Endometrial microvascular endothelial cells (primary cell): Measurements from ENCODE around the gene ST6GALNAC3. TPM values are rescaled to one million over a fixed set of nuclear protein-coding genes. Genes with fewer than 3 reads are reported as not detected.

ENCODE experiments used
- in situ Hi-C: cut with HindIII; loops from 2 replicates; pipeline ENCODE4 v1.10.0; 2017; ENCODE audit warnings: low sequenced_read_pairs, low pct_unique_long_range_greater_than_20kb; ENCODE audit errors: inconsistent ontology term
- total RNA-seq: library from RNA; depleted of rRNA; stranded (reverse); fragments of >200 nt; gene quantifications from one replicate; pipeline ENCODE4 v1.2.3, GENCODE V29; 2015; ENCODE audit errors: inconsistent ontology term

Gene ST6GALNAC3
- total RNA-seq, 1 donor from 2014 or later, result 29.7 TPM

DNA sequence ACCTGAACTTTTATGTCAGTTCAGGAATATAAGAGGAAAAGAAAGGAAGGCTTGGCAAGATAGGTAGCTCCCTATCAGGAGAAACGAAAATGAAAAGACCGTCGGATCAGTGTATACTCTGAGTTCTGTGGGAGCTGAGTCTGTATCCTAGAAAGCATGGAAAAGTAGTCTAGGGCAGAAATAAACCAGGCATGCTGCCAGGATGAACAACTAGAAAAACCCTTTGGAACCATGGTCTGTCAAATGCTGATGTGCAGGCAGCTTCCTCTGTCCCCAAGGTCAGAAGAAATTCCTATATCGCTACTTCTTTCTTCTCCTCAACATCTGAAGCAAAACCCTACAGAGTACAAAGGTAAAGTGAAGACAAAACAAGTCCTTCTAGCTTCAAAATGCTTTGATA is 268.8 kb downstream of the ST6GALNAC3 start:
- in situ Hi-C loops, result no loop called here

DNA sequence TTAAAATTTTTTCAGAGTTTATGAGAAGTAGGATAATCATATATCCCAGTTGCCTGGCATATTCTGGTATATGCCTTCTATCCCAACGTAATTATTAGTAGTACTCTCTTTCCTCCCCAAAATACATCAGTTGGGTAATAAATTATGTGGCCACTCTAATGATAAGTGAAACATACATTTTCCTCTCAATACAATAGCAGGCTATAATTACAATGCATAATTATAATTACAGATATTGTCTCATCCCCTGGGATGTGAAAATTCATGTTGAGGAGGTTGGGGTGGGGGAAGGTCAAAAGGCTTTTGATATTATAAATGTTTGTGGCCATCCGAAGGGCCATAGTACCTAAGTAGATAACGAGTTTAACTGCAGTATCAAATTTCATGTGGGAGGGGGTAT is 277.1 kb downstream of the ST6GALNAC3 start:
- in situ Hi-C loops, result no loop called here

DNA sequence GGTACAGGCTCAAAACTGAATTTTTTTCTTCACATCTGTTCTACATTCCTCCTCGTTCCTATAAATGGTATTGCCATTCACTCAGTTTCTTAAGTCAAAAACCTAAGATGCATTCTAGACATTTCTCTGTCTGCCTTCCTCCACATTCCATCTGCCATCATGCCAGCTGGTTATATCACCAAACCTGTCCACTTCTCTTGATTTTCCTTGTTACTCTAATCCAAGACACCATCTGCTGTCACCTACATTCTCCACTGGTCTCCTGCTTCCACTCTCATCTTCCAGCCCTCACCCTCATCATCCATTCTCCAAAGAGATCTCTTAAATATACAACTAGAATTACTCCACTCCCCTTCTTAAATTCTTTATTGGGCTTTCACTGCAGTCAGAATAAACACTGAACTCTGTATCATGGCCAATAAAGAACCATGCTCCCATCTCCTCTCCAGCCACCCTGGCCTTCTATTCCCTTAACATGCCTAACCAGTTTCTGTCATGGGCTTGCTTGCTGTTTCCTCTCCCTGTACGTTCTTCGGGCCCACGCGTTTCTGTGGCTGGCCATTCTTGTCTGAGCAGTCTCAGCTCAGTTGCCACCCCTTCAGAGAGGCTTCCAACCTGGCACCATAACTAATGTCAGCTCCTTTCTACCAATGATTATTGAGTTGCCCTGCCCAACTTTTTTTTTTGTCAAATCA is 278.3 kb downstream of the ST6GALNAC3 start:
- in situ Hi-C loops, result no loop called here

DNA sequence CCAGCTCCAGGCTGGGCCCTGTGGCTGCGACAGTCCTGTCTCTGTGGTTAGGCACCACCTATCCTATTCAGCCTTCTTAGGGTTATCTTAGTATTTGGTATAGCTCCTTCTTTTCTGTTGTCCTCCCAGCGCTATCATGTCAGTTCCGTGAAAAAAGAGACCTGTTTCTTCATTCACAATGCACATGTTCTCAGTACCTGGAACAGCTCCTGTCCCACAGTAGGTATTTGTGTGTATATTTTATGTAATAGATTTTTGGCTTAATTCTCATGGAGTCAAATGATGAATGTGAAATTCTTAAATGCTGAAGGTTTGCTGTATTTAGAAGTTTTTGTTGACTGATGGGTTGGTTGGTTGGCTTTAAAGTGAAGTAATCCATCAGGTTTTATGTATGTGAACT is 279.7 kb downstream of the ST6GALNAC3 start:
- in situ Hi-C loops, result no loop called here

DNA sequence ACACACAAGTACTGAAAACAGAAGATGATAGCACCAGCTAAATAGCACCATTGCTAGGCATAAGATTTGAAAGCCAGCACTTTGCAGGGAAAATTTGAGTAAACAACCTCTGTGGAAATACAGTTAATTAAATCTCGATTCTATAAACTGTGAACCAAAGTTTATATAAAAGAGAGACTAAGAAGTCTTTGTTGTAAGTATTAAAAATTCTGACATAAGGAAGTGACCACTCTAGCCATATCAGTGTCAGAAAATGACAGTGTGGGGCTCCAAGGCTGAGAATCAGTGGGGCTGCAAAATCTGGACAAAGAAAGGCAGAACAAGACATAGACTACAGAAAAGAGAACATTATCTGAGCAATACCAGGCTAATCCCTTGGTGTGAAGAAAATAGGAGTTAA is 292.2 kb downstream of the ST6GALNAC3 start:
- in situ Hi-C loops, result no loop called here

DNA sequence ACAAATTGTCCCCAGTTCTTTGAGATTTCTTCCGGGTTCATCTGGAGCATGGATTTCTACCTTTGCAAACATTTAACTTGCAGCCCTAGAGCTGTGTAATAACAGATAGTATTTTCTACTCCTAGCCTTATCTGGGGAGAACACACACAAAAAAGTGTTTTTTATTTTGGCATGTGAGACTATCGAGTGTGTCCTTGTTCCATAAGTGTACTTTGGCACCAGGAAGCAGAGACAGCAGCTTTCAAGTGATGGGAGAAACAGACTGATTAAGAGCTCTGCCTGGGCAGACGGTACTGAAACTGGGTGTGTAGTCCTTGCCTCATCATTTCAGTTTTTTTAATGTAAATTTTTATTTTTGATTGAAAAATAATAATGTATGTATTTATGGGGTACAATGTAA is 297.4 kb downstream of the ST6GALNAC3 start:
- in situ Hi-C loops, result no loop called here

DNA sequence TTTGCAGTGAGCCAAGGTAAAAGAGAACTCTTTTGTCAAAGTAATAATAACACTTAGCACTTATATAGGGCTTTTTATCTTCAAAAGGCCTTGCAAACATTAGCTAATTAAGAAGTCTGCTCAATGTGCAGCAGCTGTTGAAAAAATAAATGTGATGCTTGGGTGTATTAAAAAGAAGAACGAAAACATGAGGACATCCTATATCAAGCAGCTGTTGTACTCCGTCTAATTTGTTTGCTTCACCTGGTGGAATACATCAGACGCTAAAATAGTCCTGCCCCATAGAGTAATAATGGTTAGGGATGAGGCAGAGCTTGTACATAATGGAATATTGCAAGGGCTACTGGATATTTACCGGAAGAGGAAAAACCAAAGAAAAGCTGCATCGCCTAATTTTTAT is 299.5 kb downstream of the ST6GALNAC3 start:
- in situ Hi-C loops, result no loop called here

DNA sequence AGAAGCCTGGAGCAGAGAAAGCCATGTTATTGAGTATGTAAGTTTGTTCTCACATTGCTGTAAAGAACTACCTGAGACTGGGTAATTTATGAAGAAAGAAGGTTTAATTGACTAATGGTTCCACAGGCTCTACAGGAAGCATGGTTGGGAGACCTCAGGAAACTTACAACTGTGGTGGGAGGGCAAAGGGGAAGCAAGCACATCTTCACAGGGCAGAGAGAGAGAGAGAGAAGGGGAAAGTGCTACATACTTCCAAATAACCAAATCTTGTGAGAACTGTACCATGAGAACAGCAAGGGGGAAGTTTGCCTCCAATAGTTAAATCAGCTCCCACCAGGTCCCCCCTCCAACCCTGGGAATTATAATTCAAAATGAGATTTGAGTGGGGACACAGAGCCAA is 302.7 kb downstream of the ST6GALNAC3 start:
- in situ Hi-C loops, result no loop called here

DNA sequence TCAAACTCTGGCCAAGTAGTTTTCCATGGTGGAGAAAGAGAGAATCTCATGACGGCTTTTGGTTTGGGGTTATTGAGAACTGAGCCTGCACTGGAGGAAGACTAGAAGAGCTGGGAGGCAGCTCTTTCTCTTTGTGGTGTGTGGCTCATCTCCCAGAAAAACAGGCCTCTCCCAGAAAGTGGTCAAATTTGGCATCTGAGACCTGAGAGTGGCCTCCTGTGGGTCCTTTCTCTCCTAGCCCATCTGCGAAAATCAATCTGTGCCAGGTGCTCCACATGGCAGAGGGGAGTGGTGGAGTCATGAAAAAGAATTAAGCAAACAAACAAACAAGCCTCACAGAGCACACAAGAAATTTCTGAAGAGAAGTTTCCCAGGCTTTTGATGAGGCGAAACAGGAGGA is 305.0 kb downstream of the ST6GALNAC3 start:
- in situ Hi-C loops, result no loop called here

DNA sequence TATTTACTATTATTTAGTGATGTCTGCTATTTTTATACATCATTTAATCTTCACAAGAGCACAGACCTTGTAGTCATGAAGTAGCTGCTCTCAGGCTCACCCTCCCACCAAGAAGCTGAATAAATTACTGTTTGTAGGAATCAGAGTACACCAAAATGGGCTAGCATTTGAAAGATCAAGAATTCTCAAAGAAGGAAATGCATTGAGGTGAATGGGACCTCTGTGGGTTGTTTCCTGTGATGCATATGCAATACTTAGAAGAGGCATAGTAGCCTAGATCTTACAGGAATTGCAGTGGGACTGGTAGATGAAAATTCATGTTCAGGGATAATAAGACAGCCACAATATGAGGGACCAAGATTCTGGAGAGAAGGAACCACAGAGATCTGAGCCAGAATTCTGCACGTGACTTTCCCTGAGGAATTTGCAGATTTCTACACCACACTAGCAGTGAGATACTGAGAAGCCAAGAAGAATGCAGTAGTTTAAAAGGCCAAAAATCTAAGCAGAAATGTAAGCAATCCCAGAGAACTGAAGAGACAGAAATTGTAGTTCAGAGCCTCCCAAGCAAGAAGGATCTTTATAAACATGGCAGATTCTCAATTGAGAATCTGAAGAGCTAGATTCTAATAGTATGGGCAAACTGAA is 307.0 kb downstream of the ST6GALNAC3 start:
- in situ Hi-C loops, result no loop called here

DNA sequence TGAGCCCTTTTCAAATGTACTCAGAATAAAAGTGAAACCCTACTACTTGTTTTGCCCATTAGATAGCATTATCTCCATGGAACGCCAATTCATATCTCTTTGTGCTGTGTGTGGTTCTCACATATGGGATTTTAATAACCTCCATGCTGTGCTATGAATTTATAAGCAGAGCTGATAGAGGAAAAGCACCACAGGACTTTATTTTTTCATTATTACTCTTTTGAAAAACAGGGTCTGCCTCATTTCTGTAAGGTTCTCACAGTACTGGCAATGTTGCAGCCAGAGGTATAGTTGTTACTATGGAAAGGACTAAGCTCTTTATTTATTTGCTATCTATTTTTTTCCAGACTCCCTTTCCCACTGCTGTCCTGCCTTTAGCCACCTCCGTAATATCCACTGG is 313.7 kb downstream of the ST6GALNAC3 start:
- in situ Hi-C loops, result no loop called here

DNA sequence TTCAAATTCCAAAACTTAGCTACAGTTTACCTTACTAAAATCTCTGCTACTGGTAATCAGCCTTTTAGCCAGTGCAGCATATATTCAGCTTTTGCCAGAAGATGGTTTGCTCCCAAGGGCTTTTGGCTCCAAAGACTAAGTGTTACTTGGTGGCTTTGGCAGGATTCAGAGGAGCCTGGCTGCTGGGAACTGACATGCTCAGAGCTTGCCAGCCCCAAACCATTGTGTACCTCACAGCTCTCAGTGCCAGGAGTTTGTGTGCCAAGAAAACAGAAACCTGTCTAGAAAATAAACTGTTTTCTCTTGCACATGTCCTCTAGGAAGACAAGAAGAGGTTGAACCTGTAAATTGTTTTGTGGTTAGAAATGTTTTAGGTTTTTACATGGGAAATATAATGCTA is 315.9 kb downstream of the ST6GALNAC3 start:
- in situ Hi-C loops, result no loop called here

DNA sequence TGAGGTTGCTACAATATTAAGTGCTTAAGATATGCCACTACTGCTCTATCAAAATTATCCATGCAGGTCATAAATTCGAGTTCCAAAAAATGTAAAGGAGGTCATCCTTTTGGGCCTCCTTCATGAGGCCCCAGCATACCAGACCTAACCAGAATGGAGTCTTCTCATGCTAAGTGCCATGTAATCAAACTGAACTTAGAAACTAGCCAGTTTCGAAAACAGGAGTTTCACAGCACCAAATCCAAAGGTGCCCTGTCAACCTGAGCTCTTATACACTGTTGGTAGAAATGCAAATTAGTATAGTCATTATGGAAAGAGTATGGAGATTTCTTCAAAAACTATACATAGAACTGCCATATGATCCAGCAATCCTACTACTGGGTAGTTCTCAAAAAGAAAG is 320.5 kb downstream of the ST6GALNAC3 start:
- in situ Hi-C loops, result no loop called here

DNA sequence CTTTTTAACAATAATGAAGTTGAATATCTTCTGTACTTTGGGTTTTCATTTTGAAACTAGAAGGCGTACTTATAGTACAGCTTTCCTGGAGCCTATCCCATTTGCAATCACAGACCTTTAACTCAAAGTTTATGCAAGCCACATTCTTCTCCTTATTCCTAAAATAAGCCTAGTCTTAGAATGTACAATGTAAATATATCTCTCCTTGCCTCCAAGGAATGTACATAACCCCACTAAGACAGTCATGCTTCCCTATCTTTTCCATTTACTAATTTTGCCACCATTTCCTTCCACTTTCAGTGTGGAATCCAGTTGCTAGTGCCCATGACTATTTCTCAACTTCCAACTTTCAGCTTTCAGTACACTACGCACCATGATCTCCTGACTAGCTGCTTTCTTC is 327.6 kb downstream of the ST6GALNAC3 start:
- in situ Hi-C loops, result no loop called here

DNA sequence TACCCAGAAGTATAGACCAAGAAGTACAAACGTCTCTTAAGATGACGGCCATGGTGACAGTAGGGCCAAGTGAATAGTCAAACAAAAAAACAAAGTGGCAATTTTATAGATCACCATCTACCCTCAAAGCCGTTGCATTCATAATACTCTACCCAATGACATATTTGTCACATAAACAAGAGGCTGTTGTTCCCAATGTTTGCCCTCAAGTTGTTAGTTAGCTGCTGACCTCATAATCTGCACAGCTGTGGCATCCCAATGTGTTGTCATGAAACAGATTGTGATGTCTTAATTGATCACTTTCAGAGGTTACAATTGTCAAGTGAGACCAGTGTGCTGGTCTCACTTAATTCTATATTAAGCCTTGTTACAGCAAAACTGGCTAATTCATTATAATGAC is 333.8 kb downstream of the ST6GALNAC3 start:
- in situ Hi-C loops, result no loop called here

DNA sequence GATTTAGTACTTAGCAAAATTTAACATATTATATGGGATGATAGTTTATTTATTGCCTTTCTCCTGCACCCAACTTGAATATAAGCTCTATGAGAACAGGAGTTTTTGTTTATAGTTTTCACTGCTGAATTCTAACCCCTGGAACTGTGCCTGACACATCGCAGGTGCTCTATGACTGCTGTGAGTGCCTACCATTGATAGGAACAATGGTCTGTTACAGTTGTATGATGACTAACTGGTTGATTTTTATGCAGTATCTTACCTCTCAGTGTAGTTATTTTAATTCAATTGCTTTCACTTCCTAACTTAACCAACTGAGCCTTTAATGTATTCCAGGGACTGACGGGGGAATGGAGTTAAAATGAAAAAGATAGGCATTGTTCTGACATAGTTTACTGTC is 336.0 kb downstream of the ST6GALNAC3 start:
- in situ Hi-C loops, result no loop called here

DNA sequence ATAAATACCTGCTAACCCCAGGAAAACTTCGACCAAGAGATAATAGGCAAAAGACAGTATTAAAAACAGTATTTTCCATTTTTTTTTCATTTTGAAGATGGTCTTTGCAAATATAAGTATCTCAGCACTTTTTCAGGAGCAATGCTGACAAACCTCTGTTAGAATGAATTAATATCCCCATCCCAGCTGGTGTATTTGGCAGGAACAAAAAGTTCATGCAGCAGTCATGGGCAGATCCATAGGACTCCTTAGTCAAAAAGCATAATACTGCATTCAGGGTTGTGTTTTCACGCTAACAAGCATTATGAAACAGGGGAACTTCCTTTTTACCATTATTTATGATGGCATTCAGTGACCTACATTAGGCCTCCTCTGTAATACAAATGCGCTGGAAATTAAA is 344.0 kb downstream of the ST6GALNAC3 start:
- in situ Hi-C loops, result no loop called here

DNA sequence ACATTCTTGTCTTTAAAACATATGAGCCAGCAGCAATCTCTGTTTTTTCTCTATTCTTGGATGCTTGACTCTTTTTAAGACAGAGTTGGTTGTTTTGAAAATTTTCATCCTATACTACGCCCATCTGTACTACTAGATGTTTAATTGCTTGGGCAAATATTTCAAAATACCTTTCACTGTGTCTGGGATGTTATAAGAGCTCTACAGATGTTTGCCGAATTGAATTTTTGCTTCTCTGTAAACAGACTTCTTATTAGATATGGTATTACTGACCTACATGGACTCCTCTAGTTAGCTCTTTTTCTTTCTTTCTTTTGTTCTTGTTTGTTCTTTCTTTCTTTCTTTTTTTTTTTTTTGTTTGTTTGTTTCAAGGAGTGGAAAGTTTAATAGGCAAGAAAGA is 345.1 kb downstream of the ST6GALNAC3 start:
- in situ Hi-C loops, result no loop called here

DNA sequence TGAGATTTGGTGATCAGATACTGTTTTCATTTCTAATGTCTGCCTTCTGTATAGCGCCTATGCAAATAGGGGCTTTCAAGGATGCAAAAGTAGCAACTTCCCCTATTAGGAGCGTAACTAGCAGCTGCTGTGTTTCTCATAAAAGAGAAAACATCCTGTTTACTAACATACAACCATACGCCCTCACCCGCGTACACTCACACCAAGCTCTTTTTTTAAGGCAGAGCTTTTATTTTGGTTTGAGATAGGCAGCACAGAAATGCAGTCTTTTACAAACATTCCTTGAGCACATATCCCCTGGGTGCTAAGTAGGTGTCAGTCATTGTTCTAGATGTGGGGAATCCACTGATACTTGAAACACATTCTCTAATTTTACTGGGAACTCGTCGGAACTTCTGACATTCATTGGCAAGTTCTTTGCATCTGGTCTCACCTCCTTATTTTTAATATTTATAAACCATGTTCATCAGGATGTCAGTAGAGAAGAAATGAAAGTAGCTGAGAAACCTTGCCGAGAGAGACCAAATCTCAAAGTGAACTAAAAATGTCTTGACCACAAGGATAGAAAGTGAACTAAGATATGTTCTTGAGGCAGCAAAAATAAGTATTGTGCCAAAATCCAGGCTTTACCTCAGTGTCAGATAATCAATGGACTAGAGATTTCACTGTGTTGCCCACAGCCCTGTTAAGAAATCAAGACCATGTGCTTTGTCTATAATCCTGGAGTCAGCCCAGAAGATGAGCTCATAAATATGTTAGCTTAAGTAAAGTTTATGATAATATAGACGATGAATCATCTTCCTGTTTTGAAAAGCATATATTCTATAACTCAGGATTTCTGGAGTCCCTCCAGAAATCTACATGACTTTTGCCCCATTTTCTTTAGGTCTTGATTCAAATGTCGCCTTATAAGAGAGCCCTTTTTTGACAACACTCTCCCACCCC is 350.9 kb downstream of the ST6GALNAC3 start:
- in situ Hi-C loops, result no loop called here

DNA sequence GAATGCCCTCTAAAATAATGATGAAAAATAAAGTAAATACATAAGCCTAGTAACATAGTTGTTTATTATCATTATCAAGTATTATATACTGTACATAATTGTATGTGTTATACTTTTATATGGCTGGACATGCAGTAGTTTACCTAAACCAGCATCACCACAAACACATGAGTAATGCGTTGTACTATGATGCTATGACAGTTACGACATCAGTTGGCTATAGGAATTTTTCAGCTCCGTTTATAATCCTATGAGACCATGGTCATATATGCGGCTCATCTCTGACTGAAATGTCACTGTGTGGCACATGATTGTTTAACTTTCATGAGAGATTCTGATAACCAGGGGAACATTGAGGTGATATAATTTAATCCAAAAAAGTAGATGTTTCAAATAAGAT is 352.1 kb downstream of the ST6GALNAC3 start:
- in situ Hi-C loops, result no loop called here
